ENCODE measurements around the gene MAST4. TPM values are rescaled to one million over a fixed set of nuclear protein-coding genes. Genes with fewer than 3 reads are reported as not detected.

The MAST4 gene
- total and polyA plus RNA-seq, 2 of the 13 experiments (the other 11 are each of a cell fraction or from before 2014, with no cell fraction given), result 3.4 to 3.7 TPM

DNA sequence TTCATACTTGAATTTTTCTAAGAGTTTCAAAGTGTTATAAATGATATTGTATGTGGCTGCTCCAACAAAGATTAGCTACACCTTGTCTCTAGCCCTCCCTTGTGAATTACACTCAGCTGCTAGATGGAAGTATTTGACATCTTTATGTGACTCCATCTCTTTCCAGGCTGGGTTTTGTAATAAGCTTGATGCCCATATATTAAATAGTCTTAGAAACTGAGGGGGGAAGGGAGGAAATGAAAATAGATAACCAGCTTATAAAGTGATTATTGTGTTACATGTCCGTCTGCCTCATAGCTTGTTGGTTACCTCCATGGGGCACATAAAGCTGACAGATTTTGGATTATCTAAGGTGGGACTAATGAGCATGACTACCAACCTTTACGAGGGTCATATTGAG, 537.0 kb downstream of the MAST4 start (continued):
- TF ChIP-seq ZNF687 (CRISPR knock-in tag; IDR thresholded peaks at IDR 0.05) (no peak), PAX8 (CRISPR knock-in tag; IDR thresholded peaks at IDR 0.05; ENCODE audit: borderline replicate concordance) (no peak), THAP8 (CRISPR knock-in tag; IDR thresholded peaks at IDR 0.05; ENCODE audit: borderline replicate concordance) (no peak)

- POLR2A ChIA-PET, result no interaction called here
These were observed 537.6 kb downstream of the MAST4 start for GRCh38 chr5:67133776-67134175.

More at GRCh38 chr5:67133776-67134175, 537.6 kb downstream of the MAST4 start:
- DNase-seq (ENCODE audit: low spot score), result no peak
- Histone ChIP-seq H3K79me2 (ENCODE audit: insufficient read depth, low read length) (no peaks in the 10 kb centered on the region), H3K27ac (ENCODE audit: extremely low read length, insufficient read depth, low read length) (no peak overlapping the region), H3K4me2 (ENCODE audit: low read depth, low read length) (no peak overlapping the region), H4K20me1 (ENCODE audit: insufficient read depth, low read length) (no peaks in the 10 kb centered on the region), H3K4me3 (replicated peaks in 1 of 3; ENCODE audit: insufficient read depth in 1 of 3, low read depth in 2 of 3, low read length in 3 of 3) (no peak overlapping the region), H2AFZ (ENCODE audit: low read length) (no peak overlapping the region), H3K27me3 (ENCODE audit: control insufficient read depth in 1 of 2, insufficient read depth in 2 of 2, low read length in 2 of 2) (no peaks in the 10 kb centered on the region), H3K9ac (ENCODE audit: insufficient read depth, low read depth, low read length) (no peak overlapping the region), H3K36me3 (replicated peaks in 1 of 2; ENCODE audit: control insufficient read depth in 1 of 2, insufficient read depth in 2 of 2, low read length in 2 of 2) (peaks cover 2 to 3% of the 10 kb centered on the region in 2 experiments; a peak in 3 of 5 replicates), H3K9me3 (ENCODE audit: low read length) (no peaks in the 10 kb centered on the region), H3K4me1 (ENCODE audit: insufficient read depth, low read length) (peaks cover 7% of the 10 kb centered on the region; the same call in 1 of the 2 replicates)
- no TSS peak for BruUV-seq (replicated peaks)
- in situ Hi-C loops (cut with HindIII; ENCODE audit: extremely low pct_ligation_motif_present, low pct_unique_long_range_greater_than_20kb) (no loop called here), intact Hi-C loops (cut with micrococcal nuclease; ENCODE audit: unreplicated experiment) (no loop called here)
- WGBS (ENCODE audit: low lambda C conversion rate), result 90% methylated on average over 3 of the region's 3 CpGs
- ATAC-seq, result no peak
- TF ChIP-seq, protein P1, sequence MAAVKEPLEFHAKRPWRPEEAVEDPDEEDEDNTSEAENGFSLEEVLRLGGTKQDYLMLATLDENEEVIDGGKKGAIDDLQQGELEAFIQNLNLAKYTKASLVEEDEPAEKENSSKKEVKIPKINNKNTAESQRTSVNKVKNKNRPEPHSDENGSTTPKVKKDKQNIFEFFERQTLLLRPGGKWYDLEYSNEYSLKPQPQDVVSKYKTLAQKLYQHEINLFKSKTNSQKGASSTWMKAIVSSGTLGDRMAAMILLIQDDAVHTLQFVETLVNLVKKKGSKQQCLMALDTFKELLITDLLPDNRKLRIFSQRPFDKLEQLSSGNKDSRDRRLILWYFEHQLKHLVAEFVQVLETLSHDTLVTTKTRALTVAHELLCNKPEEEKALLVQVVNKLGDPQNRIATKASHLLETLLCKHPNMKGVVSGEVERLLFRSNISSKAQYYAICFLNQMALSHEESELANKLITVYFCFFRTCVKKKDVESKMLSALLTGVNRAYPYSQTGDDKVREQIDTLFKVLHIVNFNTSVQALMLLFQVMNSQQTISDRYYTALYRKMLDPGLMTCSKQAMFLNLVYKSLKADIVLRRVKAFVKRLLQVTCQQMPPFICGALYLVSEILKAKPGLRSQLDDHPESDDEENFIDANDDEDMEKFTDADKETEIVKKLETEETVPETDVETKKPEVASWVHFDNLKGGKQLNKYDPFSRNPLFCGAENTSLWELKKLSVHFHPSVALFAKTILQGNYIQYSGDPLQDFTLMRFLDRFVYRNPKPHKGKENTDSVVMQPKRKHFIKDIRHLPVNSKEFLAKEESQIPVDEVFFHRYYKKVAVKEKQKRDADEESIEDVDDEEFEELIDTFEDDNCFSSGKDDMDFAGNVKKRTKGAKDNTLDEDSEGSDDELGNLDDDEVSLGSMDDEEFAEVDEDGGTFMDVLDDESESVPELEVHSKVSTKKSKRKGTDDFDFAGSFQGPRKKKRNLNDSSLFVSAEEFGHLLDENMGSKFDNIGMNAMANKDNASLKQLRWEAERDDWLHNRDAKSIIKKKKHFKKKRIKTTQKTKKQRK (IDR thresholded peaks at IDR 0.05; ENCODE audit: low read length), result no peak
- TF ChIP-seq SAP130 (CRISPR knock-in tag; IDR thresholded peaks at IDR 0.05; ENCODE audit: low read depth), result no peak
- TF ChIP-seq PHF8 (CRISPR knock-in tag; IDR thresholded peaks at IDR 0.05), result no peak
- TF ChIP-seq KMT2B (CRISPR knock-in tag; IDR thresholded peaks at IDR 0.05), result no peak
- no peak for TF ChIP-seq ZNF143 (CRISPR knock-in tag; IDR thresholded peaks at IDR 0.05)
- no peak for TF ChIP-seq PAF1 (CRISPR knock-in tag; IDR thresholded peaks at IDR 0.05)
- TF ChIP-seq ZNF335 (CRISPR knock-in tag; IDR thresholded peaks at IDR 0.05), result no peak
- no peak for TF ChIP-seq ZNF34 (CRISPR knock-in tag; IDR thresholded peaks at IDR 0.05; ENCODE audit: borderline replicate concordance)
- no peak for TF ChIP-seq MYC (CRISPR knock-in tag; IDR thresholded peaks at IDR 0.05; ENCODE audit: borderline replicate concordance)
- TF ChIP-seq TRAFD1 (CRISPR knock-in tag; IDR thresholded peaks at IDR 0.05; ENCODE audit: borderline replicate concordance), result no peak
- CTCF ChIA-PET (ENCODE audit: low intra/inter-chr PET ratio, low total read pairs), result no interaction called here
- no peak for FAIRE-seq

Measured in HepG2 (cell line).